ENCODE data around the gene HIVEP3. TPM values are rescaled to one million over a fixed set of nuclear protein-coding genes. Genes with fewer than 3 reads are reported as not detected.
A peak's percentile ranks its signal among the peaks of the same experiment; 100 is the strongest.

The HIVEP3 gene
- total RNA-seq, 2 donors from 2014 or later = 0.13 to 0.99 TPM

GRCh38 chr1:41514381-41514780, 404.3 kb downstream of the HIVEP3 start:
- H3K27ac ChIP-seq (ENCODE audit: low read depth, low read length) = no peak overlapping the region
- no peak for TF ChIP-seq CTCF (conservative IDR thresholded peaks at IDR 0.05)
- no peak for DNase-seq
- Mint-ChIP-seq H3K4me3 (no peak overlapping the region), H3K27ac (no peak overlapping the region), H3K36me3 (ENCODE audit: low read depth) (no peaks in the 10 kb centered on the region), H3K9me3 (no peaks in the 10 kb centered on the region), H3K27me3 (ENCODE audit: insufficient read depth) (peaks cover 12% of the 10 kb centered on the region), H3K4me1 (no peaks in the 10 kb centered on the region)
- H3K27me3 ChIP-seq (ENCODE audit: control insufficient read depth, insufficient read depth, low read length, poor library complexity, severe bottlenecking) = no peaks in the 10 kb centered on the region
- H3K36me3 ChIP-seq (ENCODE audit: control insufficient read depth, insufficient read depth, low read length) = no peaks in the 10 kb centered on the region
- 94 to 95% methylated on average over 8 of the region's 8 CpGs for WGBS, 2 experiments (ENCODE audit: insufficient coverage in 1 of 2, insufficient read length in 1 of 2)
- no peak overlapping the region for H3K9ac ChIP-seq (ENCODE audit: extremely low read depth, low read length, poor library complexity, severe bottlenecking)
- H3K4me1 ChIP-seq (ENCODE audit: control insufficient read depth, insufficient read depth, low read length) = no peaks in the 10 kb centered on the region
- no peaks in the 10 kb centered on the region for H3K9me3 ChIP-seq (ENCODE audit: control insufficient read depth, low read length)
- H3K4me3 ChIP-seq (ENCODE audit: low read length) = no peak overlapping the region

- WGBS, 2 experiments (ENCODE audit: insufficient coverage in 1 of 2, insufficient read length in 1 of 2) = 75 to 76% methylated on average over 12 to 17 of the region's 17 CpGs
- peak; percentile 86 for DNase-seq
- no peaks in the 10 kb centered on the region for H3K9me3 Mint-ChIP-seq
Observed at GRCh38 chr1:41513383-41513735, 405.4 kb downstream of the HIVEP3 start.

GRCh38 chr1:41512701-41513382, 405.9 kb downstream of the HIVEP3 start:
- WGBS, 2 experiments (ENCODE audit: insufficient coverage in 1 of 2, insufficient read length in 1 of 2) = 89 to 97% methylated on average over 10 to 27 of the region's 27 CpGs
- no peak overlapping the region for H3K4me3 ChIP-seq (ENCODE audit: low read length)
- no peak for TF ChIP-seq CTCF (conservative IDR thresholded peaks at IDR 0.05)
- Mint-ChIP-seq H3K27me3 (ENCODE audit: insufficient read depth) (peaks cover 12% of the 10 kb centered on the region), H3K27ac (no peak overlapping the region), H3K4me1 (no peaks in the 10 kb centered on the region), H3K36me3 (ENCODE audit: low read depth) (no peaks in the 10 kb centered on the region), H3K4me3 (no peak overlapping the region), H3K9me3 (no peaks in the 10 kb centered on the region)
- no peak for DNase-seq
- H3K27me3 ChIP-seq (ENCODE audit: control insufficient read depth, insufficient read depth, low read length, poor library complexity, severe bottlenecking) = no peaks in the 10 kb centered on the region
- no peaks in the 10 kb centered on the region for H3K9me3 ChIP-seq (ENCODE audit: control insufficient read depth, low read length)
- H3K4me1 ChIP-seq (ENCODE audit: control insufficient read depth, insufficient read depth, low read length) = no peaks in the 10 kb centered on the region
- H3K36me3 ChIP-seq (ENCODE audit: control insufficient read depth, insufficient read depth, low read length) = no peaks in the 10 kb centered on the region
- no peak overlapping the region for H3K9ac ChIP-seq (ENCODE audit: extremely low read depth, low read length, poor library complexity, severe bottlenecking)
- H3K27ac ChIP-seq (ENCODE audit: low read depth, low read length) = no peak overlapping the region

More at GRCh38 chr1:41513383-41513735, 405.4 kb downstream of the HIVEP3 start:
- Mint-ChIP-seq H3K36me3 (ENCODE audit: low read depth) (no peaks in the 10 kb centered on the region), H3K4me1 (no peaks in the 10 kb centered on the region), H3K4me3 (no peak overlapping the region), H3K27me3 (ENCODE audit: insufficient read depth) (peaks cover 12% of the 10 kb centered on the region), H3K27ac (no peak overlapping the region)
- TF ChIP-seq CTCF (conservative IDR thresholded peaks at IDR 0.05) = peak; percentile 80
- Histone ChIP-seq H3K4me1 (ENCODE audit: control insufficient read depth, insufficient read depth, low read length) (no peaks in the 10 kb centered on the region), H3K4me3 (ENCODE audit: low read length) (no peak overlapping the region), H3K9me3 (ENCODE audit: control insufficient read depth, low read length) (no peaks in the 10 kb centered on the region), H3K27me3 (ENCODE audit: control insufficient read depth, insufficient read depth, low read length, poor library complexity, severe bottlenecking) (no peaks in the 10 kb centered on the region), H3K27ac (ENCODE audit: low read depth, low read length) (no peak overlapping the region), H3K36me3 (ENCODE audit: control insufficient read depth, insufficient read depth, low read length) (no peaks in the 10 kb centered on the region), H3K9ac (ENCODE audit: extremely low read depth, low read length, poor library complexity, severe bottlenecking) (no peak overlapping the region)
